ENCODE data around the gene LTBP3.

LTBP3 gene

DNA sequence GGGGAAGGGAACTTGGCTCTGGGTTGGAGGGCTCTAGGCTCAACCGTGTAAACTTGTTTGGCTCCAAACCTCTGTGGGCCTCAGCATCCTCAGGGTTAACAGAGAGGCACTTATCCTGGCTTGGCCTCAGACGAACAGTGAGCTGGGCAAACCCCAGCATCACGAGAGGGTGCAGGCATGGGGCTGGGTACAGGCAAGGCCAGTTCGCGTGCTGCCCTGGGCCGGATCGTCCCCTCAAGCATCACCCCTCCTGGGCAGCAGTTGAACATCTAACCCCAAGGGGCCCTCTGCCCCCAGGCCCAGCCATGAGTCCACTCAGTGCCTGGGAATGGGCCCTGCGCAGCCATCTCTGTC lies 19.6 kb upstream of the LTBP3 start:
- DNase-seq (ENCODE audit: low spot score), result no peak
- TF ChIP-seq, protein P1, sequence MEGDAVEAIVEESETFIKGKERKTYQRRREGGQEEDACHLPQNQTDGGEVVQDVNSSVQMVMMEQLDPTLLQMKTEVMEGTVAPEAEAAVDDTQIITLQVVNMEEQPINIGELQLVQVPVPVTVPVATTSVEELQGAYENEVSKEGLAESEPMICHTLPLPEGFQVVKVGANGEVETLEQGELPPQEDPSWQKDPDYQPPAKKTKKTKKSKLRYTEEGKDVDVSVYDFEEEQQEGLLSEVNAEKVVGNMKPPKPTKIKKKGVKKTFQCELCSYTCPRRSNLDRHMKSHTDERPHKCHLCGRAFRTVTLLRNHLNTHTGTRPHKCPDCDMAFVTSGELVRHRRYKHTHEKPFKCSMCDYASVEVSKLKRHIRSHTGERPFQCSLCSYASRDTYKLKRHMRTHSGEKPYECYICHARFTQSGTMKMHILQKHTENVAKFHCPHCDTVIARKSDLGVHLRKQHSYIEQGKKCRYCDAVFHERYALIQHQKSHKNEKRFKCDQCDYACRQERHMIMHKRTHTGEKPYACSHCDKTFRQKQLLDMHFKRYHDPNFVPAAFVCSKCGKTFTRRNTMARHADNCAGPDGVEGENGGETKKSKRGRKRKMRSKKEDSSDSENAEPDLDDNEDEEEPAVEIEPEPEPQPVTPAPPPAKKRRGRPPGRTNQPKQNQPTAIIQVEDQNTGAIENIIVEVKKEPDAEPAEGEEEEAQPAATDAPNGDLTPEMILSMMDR (conservative IDR thresholded peaks at IDR 0.05; ENCODE audit: low read depth), result no peak
- CTCF ChIA-PET, result interaction anchor here (1.8 to 2.7 kb wide), 2 partner anchors 16 to 37 kb away, joined by 6 to 10 read pairs; no protein-coding TSS in a partner anchor
- POLR2A ChIA-PET (ENCODE audit: low non-redundant PET), result interaction anchor here (0.5 to 1.1 kb wide), 2 partner anchors 8 to 25 kb away, joined by 3 to 4 read pairs; no protein-coding TSS in a partner anchor
- H3K27ac ChIP-seq, result peak overlapping the region; percentile 98

DNA sequence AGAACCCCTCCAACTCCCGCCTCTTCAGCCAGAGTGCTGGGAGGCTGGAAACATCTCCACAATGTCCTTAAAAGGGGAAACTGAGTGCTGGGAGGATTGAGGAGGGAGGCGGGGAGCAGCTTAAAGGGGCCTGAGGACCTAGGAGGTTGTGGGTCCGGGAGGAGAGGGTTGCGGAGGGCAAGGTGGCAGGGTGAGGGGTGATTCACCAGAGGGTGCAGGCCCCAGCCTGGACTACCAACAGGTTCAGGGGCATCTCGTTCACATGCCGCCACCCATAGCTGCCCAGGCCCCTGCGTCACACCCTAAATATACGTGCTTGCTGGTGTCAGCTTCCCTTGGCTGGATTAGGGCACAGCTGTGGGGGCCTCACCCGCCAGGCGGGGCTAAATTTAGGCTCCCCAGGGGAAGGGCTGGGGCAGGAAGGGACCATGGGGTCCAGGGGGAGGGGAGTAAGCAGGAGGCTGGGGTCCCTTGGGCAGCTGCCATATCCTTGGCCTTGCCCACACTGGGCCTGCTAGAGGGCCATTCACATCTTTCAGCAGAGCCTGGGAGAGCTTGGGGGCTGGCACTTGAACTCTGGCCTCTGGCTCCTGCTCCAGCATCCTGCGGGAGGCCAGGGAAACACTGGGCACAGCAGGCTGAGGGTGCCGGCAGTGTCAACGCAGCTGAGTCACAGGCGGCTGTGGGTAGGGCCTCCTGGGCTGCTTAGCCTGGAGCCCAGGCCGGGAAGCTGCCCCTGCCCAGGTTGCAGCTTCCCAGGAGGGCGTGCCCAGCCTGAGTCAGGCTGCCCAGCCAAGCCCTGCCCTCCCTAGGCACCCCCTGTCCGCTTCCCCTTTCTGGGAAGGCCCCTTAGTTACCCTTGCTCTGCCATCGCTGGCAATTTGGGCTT lies 19.0 kb upstream of the LTBP3 start:
- peak overlapping the region; percentile 98 for H3K27ac ChIP-seq
- TF ChIP-seq, protein P1 (conservative IDR thresholded peaks at IDR 0.05; ENCODE audit: low read depth), result no peak
- ChIA-PET POLR2A (ENCODE audit: low non-redundant PET) (interaction anchor here (0.5 to 1.1 kb wide), 4 partner anchors 8 to 37 kb away, joined by 3 to 4 read pairs (median 3); no protein-coding TSS in a partner anchor), CTCF (interaction anchor here (0.6 to 2.7 kb wide), 3 partner anchors 17 to 36 kb away, joined by 4 to 10 read pairs (median 6); no protein-coding TSS in a partner anchor)
- DNase-seq (ENCODE audit: low spot score), result peak; percentile 91

DNA sequence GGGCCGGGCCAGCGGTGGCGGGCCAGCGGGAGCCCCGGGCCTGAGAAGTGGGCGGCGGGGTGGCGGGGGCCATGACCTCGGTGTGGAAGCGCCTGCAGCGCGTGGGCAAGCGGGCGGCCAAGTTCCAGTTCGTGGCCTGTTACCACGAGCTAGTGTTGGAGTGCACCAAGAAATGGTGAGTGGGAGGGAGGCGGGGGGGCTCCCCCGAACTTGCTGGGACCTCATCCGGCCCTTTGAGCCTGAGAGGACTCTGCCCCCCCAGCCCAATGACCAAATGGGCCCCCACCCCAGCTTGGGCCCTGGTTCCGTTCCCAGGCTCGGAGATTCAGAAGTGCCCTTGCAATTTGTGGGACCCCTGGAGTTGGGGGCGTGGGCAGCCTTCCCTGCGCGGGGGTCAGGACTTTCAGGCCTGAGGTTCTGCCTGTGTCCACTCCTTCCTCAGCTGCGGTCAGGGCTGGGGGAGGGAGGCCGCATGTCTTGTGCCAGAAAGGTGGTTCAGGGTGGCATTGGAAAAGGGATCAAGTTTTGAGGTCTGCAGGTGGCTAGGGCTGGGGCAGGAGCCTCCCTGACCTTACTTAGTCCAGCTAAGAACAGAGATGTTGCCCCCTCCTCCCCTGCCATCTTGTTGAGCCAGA lies 18.2 kb upstream of the LTBP3 start:
- TF ChIP-seq, protein P1 (conservative IDR thresholded peaks at IDR 0.05; ENCODE audit: low read depth), result no peak
- ChIA-PET POLR2A (ENCODE audit: low non-redundant PET) (interaction anchor here (1.1 kb wide), 1 partner anchor 9 kb away, joined by 4 read pairs; no protein-coding TSS in a partner anchor), CTCF (interaction anchor here (0.6 to 2.7 kb wide), 3 partner anchors 17 to 35 kb away, joined by 4 to 10 read pairs (median 6); no protein-coding TSS in a partner anchor)
- H3K27ac ChIP-seq, result peak overlapping the region; percentile 98
- DNase-seq (ENCODE audit: low spot score), result no peak

DNA sequence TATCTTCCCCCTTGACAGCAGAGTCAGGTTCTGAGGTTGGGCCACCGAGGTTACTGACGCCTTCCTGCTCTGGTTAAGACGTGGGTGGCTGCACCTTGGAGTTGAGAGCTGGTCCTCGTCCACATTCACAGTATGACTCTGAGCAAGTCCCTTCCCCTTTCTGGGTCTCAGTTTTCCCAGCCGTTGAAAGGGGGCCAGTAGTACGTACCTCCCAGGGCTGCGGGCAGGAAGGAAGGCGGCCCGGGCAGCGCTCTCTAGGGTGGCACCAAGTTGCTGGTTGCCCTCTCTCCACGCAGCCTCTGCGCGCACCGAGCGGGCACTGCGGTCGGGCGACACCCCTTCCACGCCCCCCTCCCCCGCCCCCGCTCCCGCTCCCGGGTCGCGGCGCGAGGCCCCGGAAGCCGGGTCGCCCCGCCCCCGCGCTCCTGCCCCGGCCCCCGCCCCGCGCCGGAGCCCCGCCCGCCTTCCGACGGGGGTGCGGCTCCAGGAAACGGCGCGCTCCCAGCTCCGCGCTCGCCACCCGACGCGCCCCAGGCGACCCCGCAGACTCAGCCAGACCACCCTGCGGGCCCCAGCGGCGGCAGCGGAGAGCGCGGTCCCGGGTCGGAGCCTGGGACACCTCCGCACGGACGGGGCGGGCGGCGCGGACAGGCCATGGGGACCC lies 17.5 kb upstream of the LTBP3 start, which contains the start of gene EHBP1L1:
Gene EHBP1L1, plus strand, starts transcription at position 486 of the 664 bp plus-strand sequence. CDS start 250 bp downstream, outside the sequence.
- ChIA-PET CTCF (interaction anchor here (0.9 to 2.7 kb wide), 2 partner anchors 12 to 18 kb away, joined by 5 to 6 read pairs; no protein-coding TSS in a partner anchor), POLR2A (ENCODE audit: low non-redundant PET) (interaction anchor here (0.6 kb wide), 1 partner anchor 39 kb away, joined by 3 read pairs; the partner anchor contains the start of gene PCNX3)
- DNase-seq (ENCODE audit: low spot score), result peak; percentile 74
- TF ChIP-seq, protein P1 (conservative IDR thresholded peaks at IDR 0.05; ENCODE audit: low read depth), result no peak
- peak within 1 kb of the TSS; percentile 98 for H3K27ac ChIP-seq

DNA sequence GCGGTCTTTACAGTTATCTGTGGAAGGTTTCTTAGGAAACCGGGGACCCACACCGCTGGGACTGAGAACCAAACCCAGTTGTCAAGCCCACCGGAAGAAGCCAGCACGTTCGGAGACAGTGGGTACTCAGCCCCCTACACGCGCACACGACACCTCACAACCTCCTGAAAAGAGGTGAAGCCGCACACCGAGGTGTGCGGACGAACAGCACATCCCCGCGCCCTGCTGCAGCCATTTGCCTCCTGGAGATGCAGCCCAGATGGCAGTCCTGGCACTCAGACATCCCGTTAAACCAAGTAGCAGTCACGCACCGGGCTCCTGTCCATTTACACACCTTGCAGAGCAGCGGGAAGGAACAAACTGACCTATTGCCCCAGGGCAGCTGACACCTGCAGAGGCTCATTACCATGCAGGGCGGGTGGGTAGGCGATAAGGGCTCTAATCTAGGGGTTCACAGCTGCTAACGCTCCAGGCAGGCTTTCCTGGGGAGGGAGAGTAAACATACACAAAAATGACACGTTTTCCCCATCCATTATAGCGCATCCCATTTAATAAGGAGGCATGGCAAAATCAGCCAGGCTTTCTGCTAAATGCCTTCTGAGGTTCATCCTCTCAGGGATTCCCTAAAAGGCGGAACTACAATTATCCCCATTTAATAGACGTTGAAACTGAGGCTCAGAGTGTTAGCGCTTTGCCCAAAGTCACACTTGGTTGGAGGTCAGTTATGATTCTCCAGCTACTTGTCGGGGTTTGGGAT lies 16.8 kb upstream of the LTBP3 start:
- TF ChIP-seq, protein P1 (conservative IDR thresholded peaks at IDR 0.05; ENCODE audit: low read depth), result no peak
- no peak for DNase-seq (ENCODE audit: low spot score)
- POLR2A ChIA-PET (ENCODE audit: low non-redundant PET), result interaction anchor here (0.6 kb wide), 1 partner anchor 40 kb away, joined by 3 read pairs; the partner anchor contains the start of gene PCNX3
- H3K27ac ChIP-seq, result peak overlapping the region; percentile 98
- CTCF ChIA-PET, result interaction anchor here (0.9 to 2.7 kb wide), 2 partner anchors 13 to 19 kb away, joined by 5 to 6 read pairs; no protein-coding TSS in a partner anchor

Data from RWPE1 (cell line).